EL (cell line): ENCODE data around the gene ZNF800.
"Not testable (repeated sequence)": the region's sequence is repeated elsewhere in the genome, so short reads cannot be mapped to it uniquely, and the experiment has no call there.

Experiments
- DNase-seq: peaks from one replicate; pipeline ENCODE4 v3.0.0-alpha.2; 2016

The ZNF800 gene

GRCh38 chr7:127392566-127393367 lies at the start of gene ZNF800:
TSS of gene ZNF800 (minus strand) at chr7:127392708. CDS start at chr7:127391557, 1,151 bp downstream.
- peak; percentile 85 for DNase-seq

- DNase-seq = no peak
These were observed 47.7 kb upstream of the ZNF800 start for GRCh38 chr7:127440206-127440605.

GRCh38 chr7:127438836-127439235 lies 46.3 kb upstream of the ZNF800 start:
- peak; percentile 62 for DNase-seq

GRCh38 chr7:127437837-127438236 lies 45.3 kb upstream of the ZNF800 start:
- DNase-seq = peak; percentile 84

GRCh38 chr7:127437241-127437640 lies 44.7 kb upstream of the ZNF800 start:
- DNase-seq = peak; percentile 7

- DNase-seq = not testable (repeated sequence)
These were observed 36.8 kb upstream of the ZNF800 start for GRCh38 chr7:127429281-127429680.

- DNase-seq = no peak
These were observed 26.7 kb upstream of the ZNF800 start for GRCh38 chr7:127419196-127419595.

- DNase-seq = no peak
These were observed 26.0 kb upstream of the ZNF800 start for GRCh38 chr7:127418459-127418858.

- no peak for DNase-seq
These were observed 24.8 kb upstream of the ZNF800 start for GRCh38 chr7:127417346-127417745.

GRCh38 chr7:127415060-127415742 lies 22.7 kb upstream of the ZNF800 start:
- no peak for DNase-seq

- no peak for DNase-seq
These were observed 21.5 kb upstream of the ZNF800 start for GRCh38 chr7:127413962-127414361.

GRCh38 chr7:127413326-127413725 lies 20.8 kb upstream of the ZNF800 start:
- DNase-seq = no peak

- DNase-seq = no peak
These were observed 18.7 kb upstream of the ZNF800 start for GRCh38 chr7:127411176-127411575.

- peak; percentile 12 for DNase-seq
These were observed 17.1 kb upstream of the ZNF800 start for GRCh38 chr7:127409629-127410028.

- DNase-seq = no peak
These were observed 12.0 kb upstream of the ZNF800 start for GRCh38 chr7:127404286-127405072.

GRCh38 chr7:127396184-127396583 lies 3.7 kb upstream of the ZNF800 start:
- DNase-seq = peak; percentile 9

GRCh38 chr7:127395104-127395503 lies 2.6 kb upstream of the ZNF800 start:
- not testable (repeated sequence) for DNase-seq

GRCh38 chr7:127393368-127394058 lies 1.0 kb upstream of the ZNF800 start:
- peak; percentile 10 for DNase-seq

- peak; percentile 59 for DNase-seq
These were observed 334 bp downstream of the ZNF800 start for GRCh38 chr7:127392182-127392565.

- peak; percentile 43 for DNase-seq
These were observed 822 bp downstream of the ZNF800 start for GRCh38 chr7:127391591-127392181.

- DNase-seq = no peak
These were observed 1.5 kb downstream of the ZNF800 start for GRCh38 chr7:127390817-127391590.
